Melanocyte of skin (primary cell): ENCODE measurements around the gene WNT5A. TPM values are rescaled to one million over a fixed set of nuclear protein-coding genes. Genes with fewer than 3 reads are reported as not detected.

Experiments used
- total RNA-seq, 2 donors: library from RNA; depleted of rRNA; stranded (reverse); fragments of >200 nt; gene quantifications; 2 replicates each; pipeline ENCODE4 v1.2.3, GENCODE V29; 2012

The WNT5A gene
- 1 to 10 TPM; 3.1 to 5.3 TPM for total RNA-seq

GRCh38 chr3:55486857-55487380 is at the start of gene WNT5A:
Gene WNT5A (minus strand): TSS chr3:55487306. CDS start chr3:55486985, 321 bp downstream.

